PC-3 (cell line): ENCODE measurements around the gene ILF3. TPM values are rescaled to one million over a fixed set of nuclear protein-coding genes. Genes with fewer than 3 reads are reported as not detected.

ENCODE experiments used
- ATAC-seq: fragments of 200-7000 bp; cut with Tn5 transposase; 2 replicates; pipeline ENCODE4 v1.9.1; 2020; ENCODE audit warnings: mild to moderate bottlenecking, moderate library complexity
- BruUV-seq: library from RNA; stranded (reverse); fragments of 400-500 nt; replicated peaks from 2 replicates; lab custom pipeline; 2021; lab: Mats Ljungman, UMichigan
- CTCF ChIA-PET: fragments of 300-600 bp; sonication (Branson Sonifier 250); formaldehyde crosslinking; loops from one replicate; lab custom pipeline; 2022; ENCODE audit warnings: antibody characterized with exemption; lab: Charles Lee
- POLR2A ChIA-PET: fragments of 300-600 bp; sonication (Branson Sonifier 250); formaldehyde crosslinking; loops from one replicate; lab custom pipeline; 2022; ENCODE audit warnings: antibody characterized with exemption; ENCODE audit not compliant: unreplicated experiment; lab: Charles Lee
- DNase-seq: peaks from one replicate; pipeline ENCODE4 v3.0.0-alpha.2; 2015
- H2AFZ ChIP-seq: fragments of 300-600 bp; sonication (generic); 2 replicates; pipeline ENCODE4 v1.6.0; 2016; ENCODE audit warnings: antibody characterized with exemption, low read length
- H3F3A ChIP-seq: fragments of 300-600 bp; sonication (generic); one replicate; pipeline ENCODE4 v1.6.0; 2017; ENCODE audit warnings: antibody characterized with exemption, low read length, control low read depth, mild to moderate bottlenecking; ENCODE audit not compliant: unreplicated experiment
- H3K27ac ChIP-seq: fragments of 300-600 bp; sonication (generic); 2 replicates; pipeline ENCODE4 v1.5.1; 2016; ENCODE audit warnings: mild to moderate bottlenecking, low read length
- H3K27me3 ChIP-seq: fragments of 300-600 bp; sonication (generic); 2 replicates; pipeline ENCODE4 v1.6.1; 2016; ENCODE audit warnings: low read length, mixed read lengths
- H3K36me3 ChIP-seq: fragments of 300-600 bp; sonication (generic); 2 replicates; pipeline ENCODE4 v1.6.1; 2016; ENCODE audit warnings: low read depth, mixed run types, low read length, mixed read lengths
- H3K4me1 ChIP-seq: fragments of 300-600 bp; sonication (generic); 2 replicates; pipeline ENCODE4 v1.5.1; 2016; ENCODE audit warnings: low read length; ENCODE audit not compliant: insufficient read depth
- H3K4me2 ChIP-seq: fragments of 300-600 bp; sonication (generic); 2 replicates; pipeline ENCODE4 v1.6.0; 2016; ENCODE audit warnings: low read length
- H3K4me3 ChIP-seq: fragments of 300-600 bp; sonication (generic); 2 replicates; pipeline ENCODE4 v1.5.1; 2016; ENCODE audit warnings: mild to moderate bottlenecking, low read length, mixed read lengths
- H3K79me2 ChIP-seq: fragments of 300-600 bp; sonication (generic); 2 replicates; pipeline ENCODE4 v1.6.1; 2017; ENCODE audit warnings: low read length, mixed read lengths
- H3K9ac ChIP-seq: fragments of 300-600 bp; sonication (generic); 2 replicates; pipeline ENCODE4 v1.6.0; 2016; ENCODE audit warnings: mild to moderate bottlenecking, low read length
- H3K9me2 ChIP-seq: fragments of 300-600 bp; sonication (generic); replicated peaks from 2 replicates; pipeline ENCODE4 v1.6.1; 2016; ENCODE audit warnings: mixed run types, low read length, mixed read lengths
- H3K9me3 ChIP-seq: fragments of 300-600 bp; sonication (generic); 2 replicates; pipeline ENCODE4 v1.6.1; 2016; ENCODE audit warnings: low read length, mixed read lengths
- H4K20me1 ChIP-seq: fragments of 300-600 bp; sonication (generic); 2 replicates; pipeline ENCODE4 v1.6.1; 2016; ENCODE audit warnings: low read length, mixed read lengths
- EZH2 ChIP-seq: fragments of 300-600 bp; sonication (generic); IDR thresholded peaks from one replicate; pipeline ENCODE4 v1.6.1; 2017; ENCODE audit warnings: antibody characterized with exemption, mild to moderate bottlenecking, low read length; ENCODE audit not compliant: unreplicated experiment
- EZH2phosphoT487 ChIP-seq: fragments of 300-600 bp; sonication (generic); IDR thresholded peaks from 2 replicates; pipeline ENCODE4 v1.6.1; 2018; ENCODE audit warnings: mild to moderate bottlenecking, antibody characterized with exemption, low read length, borderline replicate concordance
- intact Hi-C: fragments of 100-400 bp; cut with micrococcal nuclease; formaldehyde crosslinking; loops from 2 replicates; pipeline ENCODE4 v1.9.0; 2023
- total RNA-seq: library from RNA; depleted of rRNA; stranded (reverse); fragments of >200 nt; gene quantifications from 2 replicates; pipeline ENCODE4 v1.2.3, GENCODE V29; 2014
- TF ChIP-seq, protein P1 (sequence below): fragments of 300-600 bp; sonication (generic); conservative IDR thresholded peaks from 2 replicates; pipeline ENCODE4 v1.5.1; 2017; ENCODE audit warnings: antibody characterized with exemption, low read depth, mild to moderate bottlenecking, low read length

Gene ILF3
- total RNA-seq, 1 experiment from 2014 or later: 322 TPM

DNA sequence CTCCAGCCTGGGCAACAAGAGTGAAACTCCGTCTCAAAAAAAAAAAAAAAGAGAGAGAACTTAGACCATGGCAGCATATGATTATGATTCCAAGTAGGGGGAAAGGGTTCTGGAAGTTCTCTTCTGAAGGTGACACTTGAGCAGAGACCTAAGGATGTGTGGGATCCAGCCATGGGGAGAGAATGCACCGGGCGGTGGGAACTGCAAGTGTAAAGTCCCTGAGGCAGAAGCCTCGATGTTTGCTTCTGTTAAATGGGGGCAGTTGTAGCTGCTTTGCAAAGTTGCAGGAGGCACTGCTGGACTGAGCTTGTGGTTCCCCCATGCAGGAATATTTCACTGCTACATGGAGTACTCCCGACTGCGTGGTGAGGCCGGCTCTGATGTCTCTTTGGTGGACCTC, 19.7 kb upstream of the ILF3 start:
- TF ChIP-seq EZH2phosphoT487: no peak
- TF ChIP-seq EZH2: no peak
- TF ChIP-seq, protein P1, sequence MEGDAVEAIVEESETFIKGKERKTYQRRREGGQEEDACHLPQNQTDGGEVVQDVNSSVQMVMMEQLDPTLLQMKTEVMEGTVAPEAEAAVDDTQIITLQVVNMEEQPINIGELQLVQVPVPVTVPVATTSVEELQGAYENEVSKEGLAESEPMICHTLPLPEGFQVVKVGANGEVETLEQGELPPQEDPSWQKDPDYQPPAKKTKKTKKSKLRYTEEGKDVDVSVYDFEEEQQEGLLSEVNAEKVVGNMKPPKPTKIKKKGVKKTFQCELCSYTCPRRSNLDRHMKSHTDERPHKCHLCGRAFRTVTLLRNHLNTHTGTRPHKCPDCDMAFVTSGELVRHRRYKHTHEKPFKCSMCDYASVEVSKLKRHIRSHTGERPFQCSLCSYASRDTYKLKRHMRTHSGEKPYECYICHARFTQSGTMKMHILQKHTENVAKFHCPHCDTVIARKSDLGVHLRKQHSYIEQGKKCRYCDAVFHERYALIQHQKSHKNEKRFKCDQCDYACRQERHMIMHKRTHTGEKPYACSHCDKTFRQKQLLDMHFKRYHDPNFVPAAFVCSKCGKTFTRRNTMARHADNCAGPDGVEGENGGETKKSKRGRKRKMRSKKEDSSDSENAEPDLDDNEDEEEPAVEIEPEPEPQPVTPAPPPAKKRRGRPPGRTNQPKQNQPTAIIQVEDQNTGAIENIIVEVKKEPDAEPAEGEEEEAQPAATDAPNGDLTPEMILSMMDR: no peak
- H3K9ac ChIP-seq: no peak overlapping the region
- H3K36me3 ChIP-seq: peaks cover 47% of the 10 kb centered on the region
- BruUV-seq: no TSS peak
- no peaks in the 10 kb centered on the region for H3F3A ChIP-seq
- ChIA-PET CTCF (no interaction called here), POLR2A (no interaction called here)
- H3K9me2 ChIP-seq: no peaks in the 10 kb centered on the region
- no peak for DNase-seq
- no peak overlapping the region for H2AFZ ChIP-seq
- H3K4me3 ChIP-seq: no peak overlapping the region
- no peaks in the 10 kb centered on the region for H3K79me2 ChIP-seq
- intact Hi-C loops: no loop called here
- no peaks in the 10 kb centered on the region for H3K4me1 ChIP-seq
- ATAC-seq: no peak
- no peaks in the 10 kb centered on the region for H3K27me3 ChIP-seq
- no peaks in the 10 kb centered on the region for H3K9me3 ChIP-seq
- H3K27ac ChIP-seq: no peak overlapping the region
- no peak overlapping the region for H3K4me2 ChIP-seq
- H4K20me1 ChIP-seq: no peaks in the 10 kb centered on the region

DNA sequence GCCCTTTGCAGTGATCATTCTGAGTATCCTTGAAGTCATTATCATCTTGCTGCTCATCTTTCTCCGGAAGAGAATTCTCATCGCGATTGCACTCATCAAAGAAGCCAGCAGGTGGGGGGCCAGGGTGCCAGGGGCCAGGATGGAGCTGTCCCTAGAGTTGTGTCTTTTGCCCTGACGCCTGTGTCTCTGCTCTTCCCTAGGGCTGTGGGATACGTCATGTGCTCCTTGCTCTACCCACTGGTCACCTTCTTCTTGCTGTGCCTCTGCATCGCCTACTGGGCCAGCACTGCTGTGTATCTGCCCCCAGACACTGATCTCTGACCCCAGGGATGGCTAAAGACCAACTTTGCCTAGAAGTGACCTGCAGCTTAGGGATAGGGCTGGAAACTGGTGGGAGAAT, 19.2 kb upstream of the ILF3 start:
- no TSS peak for BruUV-seq
- Histone ChIP-seq H4K20me1 (no peaks in the 10 kb centered on the region), H3K36me3 (peaks cover 47% of the 10 kb centered on the region), H3K4me2 (no peak overlapping the region), H3K4me1 (no peaks in the 10 kb centered on the region), H3K27me3 (no peaks in the 10 kb centered on the region), H3K9ac (no peak overlapping the region), H2AFZ (no peak overlapping the region), H3K9me2 (no peaks in the 10 kb centered on the region), H3F3A (no peaks in the 10 kb centered on the region), H3K79me2 (no peaks in the 10 kb centered on the region), H3K9me3 (no peaks in the 10 kb centered on the region), H3K27ac (no peak overlapping the region), H3K4me3 (no peak overlapping the region)
- TF ChIP-seq EZH2phosphoT487 (no peak), EZH2 (no peak)
- TF ChIP-seq, protein P1: no peak
- intact Hi-C loops: no loop called here
- DNase-seq: no peak
- CTCF ChIA-PET: no interaction called here
- ATAC-seq: no peak
- POLR2A ChIA-PET: no interaction called here

DNA sequence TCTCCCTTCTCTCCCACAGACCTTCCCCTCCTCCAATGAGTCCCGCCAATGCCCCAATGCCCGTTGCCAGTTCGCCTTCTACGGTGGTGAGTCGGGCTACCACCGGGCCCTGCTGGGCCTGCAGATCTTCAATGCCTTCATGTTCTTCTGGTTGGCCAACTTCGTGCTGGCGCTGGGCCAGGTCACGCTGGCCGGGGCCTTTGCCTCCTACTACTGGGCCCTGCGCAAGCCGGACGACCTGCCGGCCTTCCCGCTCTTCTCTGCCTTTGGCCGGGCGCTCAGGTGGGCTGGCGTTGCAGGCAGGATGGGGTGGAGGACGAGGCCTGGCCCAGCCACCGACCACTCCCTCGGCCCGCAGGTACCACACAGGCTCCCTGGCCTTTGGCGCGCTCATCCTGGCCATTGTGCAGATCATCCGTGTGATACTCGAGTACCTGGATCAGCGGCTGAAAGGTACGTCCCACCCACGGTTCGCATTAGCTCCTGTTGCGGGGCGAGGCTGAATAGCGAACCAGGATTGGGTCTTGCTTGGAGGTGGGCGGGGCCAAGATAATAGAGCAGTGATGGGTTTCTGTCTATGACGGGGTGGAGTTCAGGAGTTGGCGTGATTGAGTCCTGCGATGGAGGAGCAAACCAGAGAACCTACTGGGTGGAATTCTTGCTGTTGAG, 17.7 kb upstream of the ILF3 start:
- no peak overlapping the region for H2AFZ ChIP-seq
- TF ChIP-seq EZH2phosphoT487: no peak
- TF ChIP-seq EZH2: no peak
- no peaks in the 10 kb centered on the region for H3K79me2 ChIP-seq
- H3K9me3 ChIP-seq: no peaks in the 10 kb centered on the region
- no peak for DNase-seq
- ChIA-PET POLR2A (no interaction called here), CTCF (no interaction called here)
- no peak overlapping the region for H3K27ac ChIP-seq
- no peak overlapping the region for H3K4me2 ChIP-seq
- peaks cover 45% of the 10 kb centered on the region for H3K36me3 ChIP-seq
- no peaks in the 10 kb centered on the region for H3K9me2 ChIP-seq
- no peak overlapping the region for H3K9ac ChIP-seq
- H3K4me1 ChIP-seq: no peaks in the 10 kb centered on the region
- H3K4me3 ChIP-seq: no peak overlapping the region
- H3K27me3 ChIP-seq: no peaks in the 10 kb centered on the region
- intact Hi-C loops: no loop called here
- H3F3A ChIP-seq: no peaks in the 10 kb centered on the region
- ATAC-seq: no peak
- no peaks in the 10 kb centered on the region for H4K20me1 ChIP-seq
- BruUV-seq: no TSS peak
